ENCODE results near the gene RUNDC1.
"Not testable (repeated sequence)": the region's sequence is repeated elsewhere in the genome, so short reads cannot be mapped to it uniquely, and the experiment has no call there.

Gene RUNDC1

GRCh38 chr17:42980274-42980765, at the start of gene RUNDC1:
Gene RUNDC1, plus strand, starts transcription at chr17:42980565. Its CDS starts 12 bp downstream, at chr17:42980577.
- peak; percentile 84 for DNase-seq (ENCODE audit: low read depth)

GRCh38 chr17:42937712-42938596, 42.4 kb upstream of the RUNDC1 start:
- DNase-seq (ENCODE audit: low read depth) = no peak

GRCh38 chr17:42944211-42944610, 36.2 kb upstream of the RUNDC1 start:
- no peak for DNase-seq (ENCODE audit: low read depth)

- no peak for DNase-seq (ENCODE audit: low read depth)
These were observed 33.6 kb upstream of the RUNDC1 start for GRCh38 chr17:42946812-42947211.

- no peak for DNase-seq (ENCODE audit: low read depth)
These were observed 30.2 kb upstream of the RUNDC1 start for GRCh38 chr17:42950044-42950783.

- DNase-seq (ENCODE audit: low read depth) = no peak
These were observed 26.7 kb upstream of the RUNDC1 start for GRCh38 chr17:42953669-42954068.

- peak; percentile 82 for DNase-seq (ENCODE audit: low read depth)
These were observed 16.0 kb upstream of the RUNDC1 start, which contains the start of gene AARSD1 for GRCh38 chr17:42964161-42964932. Gene AARSD1, minus strand, starts transcription at chr17:42964454. Its CDS starts 14 bp downstream, at chr17:42964440.

GRCh38 chr17:42967925-42968324, 12.4 kb upstream of the RUNDC1 start:
- DNase-seq (ENCODE audit: low read depth) = no peak

GRCh38 chr17:42969001-42969581, 11.3 kb upstream of the RUNDC1 start:
- DNase-seq (ENCODE audit: low read depth) = no peak

GRCh38 chr17:42971589-42971988, 8.8 kb upstream of the RUNDC1 start:
- DNase-seq (ENCODE audit: low read depth) = no peak

GRCh38 chr17:42973323-42973722, 7.0 kb upstream of the RUNDC1 start:
- DNase-seq (ENCODE audit: low read depth) = not testable (repeated sequence)

- no peak for DNase-seq (ENCODE audit: low read depth)
These were observed 5.1 kb upstream of the RUNDC1 start for GRCh38 chr17:42975265-42975664.

GRCh38 chr17:42975701-42976100, 4.7 kb upstream of the RUNDC1 start:
- not testable (repeated sequence) for DNase-seq (ENCODE audit: low read depth)

GRCh38 chr17:42979511-42980273, 673 bp upstream of the RUNDC1 start, which contains the start of gene PTGES3L:
Gene PTGES3L, minus strand, starts transcription at chr17:42980080. Its CDS starts 27 bp downstream, at chr17:42980053.
- DNase-seq (ENCODE audit: low read depth) = peak; percentile 5

- DNase-seq (ENCODE audit: low read depth) = peak; percentile 8
These were observed 517 bp downstream of the RUNDC1 start for GRCh38 chr17:42980766-42981397.

GRCh38 chr17:42982266-42982665, 1.9 kb downstream of the RUNDC1 start:
- no peak for DNase-seq (ENCODE audit: low read depth)

- DNase-seq (ENCODE audit: low read depth) = no peak
These were observed 4.9 kb downstream of the RUNDC1 start for GRCh38 chr17:42985225-42985624.

- DNase-seq (ENCODE audit: low read depth) = no peak
These were observed 8.8 kb downstream of the RUNDC1 start for GRCh38 chr17:42989141-42989540.

- DNase-seq (ENCODE audit: low read depth) = no peak
These were observed 9.6 kb downstream of the RUNDC1 start for GRCh38 chr17:42989726-42990652.

All from T-helper 22 cell (primary cell).